CD8-positive, alpha-beta memory T cell (primary cell): ENCODE results near the gene DCTD. TPM values are rescaled to one million over a fixed set of nuclear protein-coding genes. Genes with fewer than 3 reads are reported as not detected.

ENCODE experiments used
- CTCF ChIA-PET: fragments of 350-600 bp; sonication (Branson Sonifier 250); formaldehyde crosslinking; loops from one replicate; lab custom pipeline; 2021; ENCODE audit warnings: antibody characterized with exemption; lab: Charles Lee
- POLR2A ChIA-PET: fragments of 350-600 bp; sonication (Branson Sonifier 250); formaldehyde crosslinking; loops from one replicate; lab custom pipeline; 2021; ENCODE audit warnings: antibody characterized with exemption; lab: Charles Lee
- DNase-seq, 5 donors: peaks; one replicate each; pipeline versions ENCODE4 v3.0.0 to v3.0.0-alpha.2; 2020 to 2022; ENCODE audit warnings: mixed read lengths in 1 of 5
- H3K27ac ChIP-seq: one replicate; pipeline ENCODE4 v1.7.0; 2013; ENCODE audit warnings: low read depth, mild to moderate bottlenecking, low read length, moderate library complexity
- H3K27me3 ChIP-seq: 2 replicates; pipeline ENCODE4 v1.7.0; 2013; ENCODE audit warnings: low read length, mild to moderate bottlenecking; ENCODE audit not compliant: insufficient read depth, poor library complexity, severe bottlenecking
- H3K36me3 ChIP-seq: 2 replicates; pipeline ENCODE4 v1.7.0; 2013; ENCODE audit warnings: mild to moderate bottlenecking, low read length, moderate library complexity; ENCODE audit not compliant: insufficient read depth
- H3K4me1 ChIP-seq: 2 replicates; pipeline ENCODE4 v1.7.0; 2013; ENCODE audit warnings: mild to moderate bottlenecking, low read length, moderate library complexity; ENCODE audit not compliant: insufficient read depth
- H3K4me3 ChIP-seq: 2 replicates; pipeline ENCODE4 v1.7.0; 2013; ENCODE audit warnings: mild to moderate bottlenecking, low read length
- H3K9me3 ChIP-seq: 2 replicates; pipeline ENCODE4 v1.7.0; 2013; ENCODE audit warnings: mild to moderate bottlenecking, low read length
- H3K27ac Mint-ChIP-seq, 8 donors: one replicate each; pipeline ENCODE4 v1.8.0; 2020 to 2021; ENCODE audit warnings: mixed read lengths in 8 of 8, mild to moderate bottlenecking in 6 of 8, inconsistent platforms in 3 of 8, moderate library complexity in 3 of 8
- H3K27me3 Mint-ChIP-seq, 2 donors: one replicate each; pipeline ENCODE4 v1.8.0; 2020 to 2021; ENCODE audit warnings: mixed read lengths in 2 of 2, mild to moderate bottlenecking in 1 of 2, moderate library complexity in 1 of 2
- H3K36me3 Mint-ChIP-seq, 3 donors: one replicate each; pipeline ENCODE4 v1.8.0; 2020 to 2021; ENCODE audit warnings: mixed read lengths in 3 of 3, inconsistent platforms in 1 of 3, mild to moderate bottlenecking in 1 of 3
- H3K4me1 Mint-ChIP-seq, 3 donors: one replicate each; pipeline ENCODE4 v1.8.0; 2020 to 2021; ENCODE audit warnings: mixed read lengths in 3 of 3, inconsistent platforms in 1 of 3, mild to moderate bottlenecking in 1 of 3
- H3K4me3 Mint-ChIP-seq, 7 donors: one replicate each; pipeline ENCODE4 v1.8.0; 2020 to 2021; ENCODE audit warnings: mixed read lengths in 7 of 7, mild to moderate bottlenecking in 6 of 7, moderate library complexity in 4 of 7, inconsistent platforms in 2 of 7
- H3K9me3 Mint-ChIP-seq, 5 donors: one replicate each; pipeline ENCODE4 v1.8.0; 2020 to 2022; ENCODE audit warnings: mixed read lengths in 5 of 5, mild to moderate bottlenecking in 3 of 5, moderate library complexity in 2 of 5, inconsistent platforms in 1 of 5
- polyA plus RNA-seq: library from polyadenylated mRNA; unstranded; fragments of 300-500 nt; fragmentation: Illumina TruSeq; gene quantifications from one replicate; pipeline ENCODE4 v1.2.3, GENCODE V29; 2021
- total RNA-seq, 2 experiments: library from RNA; stranded (reverse); gene quantifications; one replicate each; pipeline ENCODE4 v1.2.3, GENCODE V29; 2021

DCTD gene
- total and polyA plus RNA-seq, 3 experiments from 2014 or later = 105 to 150 (median 145) TPM

GRCh38 chr4:182863501-182863900 is 53.7 kb downstream of the DCTD start:
- Mint-ChIP-seq H3K4me3 (no peak overlapping the region), H3K4me1 (no peaks in the 10 kb centered on the region), H3K9me3 (peaks cover 0 to 4% (median 2%) of the 10 kb centered on the region in 5 donors), H3K27me3 (no peaks in the 10 kb centered on the region), H3K27ac (no peak overlapping the region), H3K36me3 (peaks cover 0 to 14% (median 0%) of the 10 kb centered on the region in 3 donors)
- H3K4me1 ChIP-seq = no peaks in the 10 kb centered on the region
- DNase-seq = no peak
- H3K36me3 ChIP-seq = no peaks in the 10 kb centered on the region
- H3K27ac ChIP-seq = no peak overlapping the region
- H3K9me3 ChIP-seq = no peaks in the 10 kb centered on the region
- POLR2A ChIA-PET = no interaction called here
- CTCF ChIA-PET = no interaction called here
- no peaks in the 10 kb centered on the region for H3K27me3 ChIP-seq
- H3K4me3 ChIP-seq = no peak overlapping the region

GRCh38 chr4:182862921-182863320 is 54.3 kb downstream of the DCTD start:
- Mint-ChIP-seq H3K27me3 (no peaks in the 10 kb centered on the region), H3K4me3 (no peak overlapping the region), H3K27ac (no peak overlapping the region), H3K4me1 (no peaks in the 10 kb centered on the region), H3K9me3 (peaks cover 0 to 4% (median 2%) of the 10 kb centered on the region in 5 donors), H3K36me3 (peaks cover 0 to 14% (median 0%) of the 10 kb centered on the region in 3 donors)
- no peak overlapping the region for H3K4me3 ChIP-seq
- no peaks in the 10 kb centered on the region for H3K36me3 ChIP-seq
- H3K4me1 ChIP-seq = no peaks in the 10 kb centered on the region
- CTCF ChIA-PET = no interaction called here
- no peak overlapping the region for H3K27ac ChIP-seq
- no peak for DNase-seq
- POLR2A ChIA-PET = no interaction called here
- H3K9me3 ChIP-seq = no peaks in the 10 kb centered on the region
- H3K27me3 ChIP-seq = no peaks in the 10 kb centered on the region

GRCh38 chr4:182862141-182862875 is 54.9 kb downstream of the DCTD start:
- H3K36me3 ChIP-seq = no peaks in the 10 kb centered on the region
- Mint-ChIP-seq H3K4me1 (no peaks in the 10 kb centered on the region), H3K36me3 (peaks cover 0 to 14% (median 0%) of the 10 kb centered on the region in 3 donors), H3K27ac (no peak overlapping the region), H3K9me3 (peaks cover 0 to 4% (median 2%) of the 10 kb centered on the region in 5 donors), H3K27me3 (no peaks in the 10 kb centered on the region), H3K4me3 (no peak overlapping the region)
- POLR2A ChIA-PET = no interaction called here
- DNase-seq = no peak
- H3K27me3 ChIP-seq = no peaks in the 10 kb centered on the region
- no peaks in the 10 kb centered on the region for H3K4me1 ChIP-seq
- H3K9me3 ChIP-seq = no peaks in the 10 kb centered on the region
- no peak overlapping the region for H3K27ac ChIP-seq
- no peak overlapping the region for H3K4me3 ChIP-seq
- CTCF ChIA-PET = no interaction called here

GRCh38 chr4:182861346-182861745 is 55.8 kb downstream of the DCTD start:
- no peak for DNase-seq
- no peak overlapping the region for H3K27ac Mint-ChIP-seq
- Histone ChIP-seq H3K9me3 (no peaks in the 10 kb centered on the region), H3K4me1 (no peaks in the 10 kb centered on the region), H3K27ac (no peak overlapping the region), H3K4me3 (no peak overlapping the region), H3K27me3 (no peaks in the 10 kb centered on the region), H3K36me3 (no peaks in the 10 kb centered on the region)
- POLR2A ChIA-PET = interaction anchor here (0.6 kb wide), 1 partner anchor 883 kb away, joined by 3 read pairs; no protein-coding TSS in a partner anchor
- CTCF ChIA-PET = no interaction called here
- H3K9me3 Mint-ChIP-seq = peaks cover 0 to 4% (median 2%) of the 10 kb centered on the region in 5 donors
- H3K4me1 Mint-ChIP-seq = no peaks in the 10 kb centered on the region
- no peak overlapping the region for H3K4me3 Mint-ChIP-seq
- H3K36me3 Mint-ChIP-seq = peaks cover 0 to 14% (median 0%) of the 10 kb centered on the region in 3 donors
- H3K27me3 Mint-ChIP-seq = no peaks in the 10 kb centered on the region

GRCh38 chr4:182859730-182860129 is 57.5 kb downstream of the DCTD start:
- no peak overlapping the region for H3K27ac ChIP-seq
- no peak overlapping the region for H3K4me3 Mint-ChIP-seq
- H3K4me3 ChIP-seq = no peak overlapping the region
- H3K36me3 Mint-ChIP-seq = peaks cover 0 to 23% (median 0%) of the 10 kb centered on the region in 3 donors
- H3K9me3 ChIP-seq = no peaks in the 10 kb centered on the region
- no peaks in the 10 kb centered on the region for H3K27me3 ChIP-seq
- H3K4me1 ChIP-seq = no peaks in the 10 kb centered on the region
- no peaks in the 10 kb centered on the region for H3K36me3 ChIP-seq
- no peak overlapping the region for H3K27ac Mint-ChIP-seq
- ChIA-PET CTCF (no interaction called here), POLR2A (no interaction called here)
- H3K4me1 Mint-ChIP-seq = no peaks in the 10 kb centered on the region
- no peak for DNase-seq
- peaks cover 0 to 1% of the 10 kb centered on the region in 2 donors for H3K27me3 Mint-ChIP-seq
- H3K9me3 Mint-ChIP-seq = peaks cover 0 to 6% (median 2%) of the 10 kb centered on the region in 5 donors

GRCh38 chr4:182858711-182859110 is 58.5 kb downstream of the DCTD start:
- Mint-ChIP-seq H3K9me3 (peaks cover 0 to 9% (median 6%) of the 10 kb centered on the region in 5 donors), H3K36me3 (peaks cover 0 to 30% (median 0%) of the 10 kb centered on the region in 3 donors), H3K27ac (no peak overlapping the region), H3K4me1 (no peaks in the 10 kb centered on the region), H3K27me3 (peaks cover 0 to 1% of the 10 kb centered on the region in 2 donors), H3K4me3 (no peak overlapping the region)
- no peaks in the 10 kb centered on the region for H3K27me3 ChIP-seq
- ChIA-PET CTCF (no interaction called here), POLR2A (no interaction called here)
- DNase-seq = no peak
- H3K27ac ChIP-seq = no peak overlapping the region
- no peaks in the 10 kb centered on the region for H3K9me3 ChIP-seq
- no peaks in the 10 kb centered on the region for H3K4me1 ChIP-seq
- no peak overlapping the region for H3K4me3 ChIP-seq
- H3K36me3 ChIP-seq = no peaks in the 10 kb centered on the region

GRCh38 chr4:182856862-182857261 is 60.3 kb downstream of the DCTD start:
- no peak overlapping the region for H3K4me3 ChIP-seq
- Mint-ChIP-seq H3K9me3 (peaks cover 0 to 13% (median 8%) of the 10 kb centered on the region in 5 donors), H3K4me1 (no peaks in the 10 kb centered on the region), H3K27me3 (peaks cover 0 to 1% of the 10 kb centered on the region in 2 donors), H3K27ac (no peak overlapping the region), H3K4me3 (no peak overlapping the region), H3K36me3 (peaks cover 0 to 34% (median 0%) of the 10 kb centered on the region in 3 donors)
- no peak for DNase-seq
- H3K27me3 ChIP-seq = no peaks in the 10 kb centered on the region
- CTCF ChIA-PET = no interaction called here
- H3K36me3 ChIP-seq = no peaks in the 10 kb centered on the region
- H3K27ac ChIP-seq = no peak overlapping the region
- POLR2A ChIA-PET = no interaction called here
- H3K4me1 ChIP-seq = no peaks in the 10 kb centered on the region
- H3K9me3 ChIP-seq = no peaks in the 10 kb centered on the region

- H3K4me3 ChIP-seq = no peak overlapping the region
- no peaks in the 10 kb centered on the region for H3K27me3 ChIP-seq
- CTCF ChIA-PET = no interaction called here
- no peak for DNase-seq
- H3K4me1 ChIP-seq = no peaks in the 10 kb centered on the region
- Mint-ChIP-seq H3K36me3 (peaks cover 0 to 31% (median 0%) of the 10 kb centered on the region in 3 donors), H3K4me3 (no peak overlapping the region), H3K4me1 (no peaks in the 10 kb centered on the region), H3K27me3 (peaks cover 0 to 1% of the 10 kb centered on the region in 2 donors), H3K27ac (no peak overlapping the region), H3K9me3 (peaks cover 0 to 12% (median 9%) of the 10 kb centered on the region in 5 donors)
- H3K36me3 ChIP-seq = no peaks in the 10 kb centered on the region
- POLR2A ChIA-PET = no interaction called here
- H3K9me3 ChIP-seq = no peaks in the 10 kb centered on the region
- H3K27ac ChIP-seq = no peak overlapping the region
Observed at GRCh38 chr4:182855877-182856276, 61.3 kb downstream of the DCTD start.
